Loucy (cell line): ENCODE measurements around the gene TSPAN4.

Experiments
- H2AFZ ChIP-seq: fragments of 200-600 bp; sonication (generic); 2 replicates; pipeline ENCODE4 v1.6.0; 2016; ENCODE audit warnings: antibody characterized with exemption, mild to moderate bottlenecking, low read length, moderate library complexity
- H3F3A ChIP-seq: fragments of 200-600 bp; 2 replicates; pipeline ENCODE4 v1.6.0; 2016; ENCODE audit warnings: antibody characterized with exemption, low read depth, mild to moderate bottlenecking
- H3K27me3 ChIP-seq: fragments of 200-600 bp; sonication (generic); 2 replicates; pipeline ENCODE4 v1.6.1; 2014; ENCODE audit warnings: low read length, mild to moderate bottlenecking; ENCODE audit not compliant: insufficient read depth, poor library complexity, severe bottlenecking
- H3K36me3 ChIP-seq: fragments of 200-600 bp; sonication (generic); 2 replicates; pipeline ENCODE4 v1.6.1; 2016; ENCODE audit warnings: low read length; ENCODE audit not compliant: insufficient read depth
- H3K4me1 ChIP-seq: fragments of 200-600 bp; sonication (generic); 2 replicates; pipeline ENCODE4 v1.5.1; 2014; ENCODE audit warnings: low read length, mild to moderate bottlenecking; ENCODE audit not compliant: insufficient read depth, poor library complexity, severe bottlenecking
- H3K4me2 ChIP-seq: fragments of 200-600 bp; sonication (generic); 2 replicates; pipeline ENCODE4 v1.6.0; 2014; ENCODE audit warnings: antibody characterized with exemption, low read length, low read depth, mild to moderate bottlenecking; ENCODE audit not compliant: poor library complexity, severe bottlenecking
- H3K4me3 ChIP-seq: fragments of 200-600 bp; sonication (generic); 2 replicates; pipeline ENCODE4 v1.5.1; 2014; ENCODE audit warnings: low read length, mild to moderate bottlenecking, mixed read lengths; ENCODE audit not compliant: poor library complexity, severe bottlenecking
- H3K79me2 ChIP-seq: fragments of 200-600 bp; sonication (generic); 2 replicates; pipeline ENCODE4 v1.6.1; 2014; ENCODE audit warnings: low read length; ENCODE audit not compliant: insufficient read depth
- H3K9ac ChIP-seq: fragments of 200-600 bp; sonication (generic); 2 replicates; pipeline ENCODE4 v1.6.0; 2014; ENCODE audit warnings: mild to moderate bottlenecking, low read depth, low read length, moderate library complexity; ENCODE audit not compliant: poor library complexity, severe bottlenecking
- H3K9me2 ChIP-seq: fragments of 200-600 bp; sonication (generic); replicated peaks from 2 replicates; pipeline ENCODE4 v1.6.1; 2016; ENCODE audit warnings: low read depth, low read length, mixed read lengths
- H3K9me3 ChIP-seq: fragments of 200-600 bp; sonication (generic); 2 replicates; pipeline ENCODE4 v1.6.1; 2014; ENCODE audit warnings: mild to moderate bottlenecking, antibody characterized with exemption, low read length, low read depth; ENCODE audit not compliant: insufficient read depth
- H4K20me1 ChIP-seq: fragments of 200-600 bp; sonication (generic); 2 replicates; pipeline ENCODE4 v1.6.0; 2014; ENCODE audit warnings: antibody characterized with exemption, low read length, mild to moderate bottlenecking; ENCODE audit not compliant: insufficient read depth, poor library complexity, severe bottlenecking
- EZH2phosphoT487 ChIP-seq: fragments of 200-600 bp; IDR thresholded peaks from 2 replicates; pipeline ENCODE4 v1.6.1; 2018; ENCODE audit warnings: antibody characterized with exemption, mild to moderate bottlenecking, moderate library complexity, borderline replicate concordance
- TF ChIP-seq, protein P1 (sequence below): fragments of 200-600 bp; sonication (generic); conservative IDR thresholded peaks from 2 replicates; pipeline ENCODE4 v1.5.1; 2014; ENCODE audit warnings: mild to moderate bottlenecking, antibody characterized with exemption, low read length

The TSPAN4 gene

DNA sequence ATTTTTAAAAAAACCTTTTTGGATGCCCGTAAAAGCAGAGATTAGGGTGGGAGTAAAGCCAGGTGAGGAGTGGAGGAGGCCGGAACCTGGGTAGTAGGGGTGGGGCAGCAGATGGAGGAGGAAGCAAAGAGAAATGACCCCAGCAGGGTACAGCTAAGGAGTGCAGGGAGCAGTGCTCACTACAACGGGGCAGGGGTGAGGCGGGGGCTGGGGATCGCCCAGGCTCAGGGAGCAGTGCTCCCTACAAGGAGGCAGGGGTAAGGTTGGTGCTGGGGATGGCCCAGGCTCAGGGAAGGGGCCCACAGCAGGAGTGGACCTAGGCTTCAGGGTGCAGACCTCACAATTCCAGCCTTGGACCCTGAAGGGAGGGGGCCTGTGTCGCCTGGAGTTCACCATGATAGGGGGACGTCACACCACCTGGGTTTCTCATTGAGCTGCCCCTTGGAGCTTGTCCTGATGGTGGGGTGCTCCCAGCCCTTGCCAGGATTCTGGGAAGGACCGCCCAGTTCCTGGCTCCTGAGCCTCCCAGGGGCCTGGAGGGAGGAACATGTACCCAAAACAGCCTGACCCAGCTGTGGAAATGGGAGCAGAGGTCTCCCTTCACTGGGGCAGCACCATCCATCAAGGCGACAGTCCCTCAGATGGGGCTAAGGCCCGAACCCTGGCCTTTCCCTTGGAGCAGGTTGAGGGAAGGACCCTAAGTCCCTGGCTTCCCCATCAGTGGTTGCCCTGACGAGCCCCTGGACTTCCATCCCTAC is 26.8 kb upstream of the TSPAN4 start:
- Histone ChIP-seq H3K4me3 (no peak overlapping the region), H2AFZ (no peak overlapping the region), H3K4me2 (no peak overlapping the region), H4K20me1 (peaks cover 34% of the 10 kb centered on the region), H3K9me3 (no peaks in the 10 kb centered on the region), H3K4me1 (peaks cover 22% of the 10 kb centered on the region), H3K9ac (no peak overlapping the region), H3K36me3 (peaks cover 20% of the 10 kb centered on the region; the same call in 1 of the 2 replicates), H3K9me2 (no peaks in the 10 kb centered on the region), H3K79me2 (peaks cover 35% of the 10 kb centered on the region), H3F3A (no peaks in the 10 kb centered on the region), H3K27me3 (no peaks in the 10 kb centered on the region)
- TF ChIP-seq, protein P1, sequence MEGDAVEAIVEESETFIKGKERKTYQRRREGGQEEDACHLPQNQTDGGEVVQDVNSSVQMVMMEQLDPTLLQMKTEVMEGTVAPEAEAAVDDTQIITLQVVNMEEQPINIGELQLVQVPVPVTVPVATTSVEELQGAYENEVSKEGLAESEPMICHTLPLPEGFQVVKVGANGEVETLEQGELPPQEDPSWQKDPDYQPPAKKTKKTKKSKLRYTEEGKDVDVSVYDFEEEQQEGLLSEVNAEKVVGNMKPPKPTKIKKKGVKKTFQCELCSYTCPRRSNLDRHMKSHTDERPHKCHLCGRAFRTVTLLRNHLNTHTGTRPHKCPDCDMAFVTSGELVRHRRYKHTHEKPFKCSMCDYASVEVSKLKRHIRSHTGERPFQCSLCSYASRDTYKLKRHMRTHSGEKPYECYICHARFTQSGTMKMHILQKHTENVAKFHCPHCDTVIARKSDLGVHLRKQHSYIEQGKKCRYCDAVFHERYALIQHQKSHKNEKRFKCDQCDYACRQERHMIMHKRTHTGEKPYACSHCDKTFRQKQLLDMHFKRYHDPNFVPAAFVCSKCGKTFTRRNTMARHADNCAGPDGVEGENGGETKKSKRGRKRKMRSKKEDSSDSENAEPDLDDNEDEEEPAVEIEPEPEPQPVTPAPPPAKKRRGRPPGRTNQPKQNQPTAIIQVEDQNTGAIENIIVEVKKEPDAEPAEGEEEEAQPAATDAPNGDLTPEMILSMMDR: no peak
- TF ChIP-seq EZH2phosphoT487: no peak

DNA sequence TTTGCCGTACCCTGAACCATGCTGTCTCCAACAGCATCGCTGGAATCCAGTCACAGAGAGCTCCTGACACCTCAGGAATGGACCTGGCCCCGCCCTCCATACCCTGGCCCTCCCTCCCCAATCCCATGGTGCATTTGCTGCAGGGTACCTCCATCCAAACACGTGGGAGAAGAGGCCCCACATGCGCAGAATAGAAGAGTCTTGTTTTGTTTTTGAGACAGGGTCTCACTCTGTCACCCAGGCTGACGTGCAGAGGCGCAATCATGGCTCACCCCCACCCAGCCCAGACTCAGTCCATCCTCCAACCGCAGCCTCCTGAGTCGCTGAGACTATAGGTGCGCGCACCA is 26.2 kb upstream of the TSPAN4 start:
- peaks cover 20% of the 10 kb centered on the region; the same call in 1 of the 2 replicates for H3K36me3 ChIP-seq
- H3K4me2 ChIP-seq: no peak overlapping the region
- H3K4me3 ChIP-seq: no peak overlapping the region
- no peaks in the 10 kb centered on the region for H3F3A ChIP-seq
- peaks cover 34% of the 10 kb centered on the region for H4K20me1 ChIP-seq
- H3K9ac ChIP-seq: no peak overlapping the region
- H3K9me2 ChIP-seq: no peaks in the 10 kb centered on the region
- no peaks in the 10 kb centered on the region for H3K27me3 ChIP-seq
- TF ChIP-seq EZH2phosphoT487: no peak
- no peaks in the 10 kb centered on the region for H3K9me3 ChIP-seq
- H3K4me1 ChIP-seq: peaks cover 21% of the 10 kb centered on the region
- no peak overlapping the region for H2AFZ ChIP-seq
- H3K79me2 ChIP-seq: peaks cover 35% of the 10 kb centered on the region

DNA sequence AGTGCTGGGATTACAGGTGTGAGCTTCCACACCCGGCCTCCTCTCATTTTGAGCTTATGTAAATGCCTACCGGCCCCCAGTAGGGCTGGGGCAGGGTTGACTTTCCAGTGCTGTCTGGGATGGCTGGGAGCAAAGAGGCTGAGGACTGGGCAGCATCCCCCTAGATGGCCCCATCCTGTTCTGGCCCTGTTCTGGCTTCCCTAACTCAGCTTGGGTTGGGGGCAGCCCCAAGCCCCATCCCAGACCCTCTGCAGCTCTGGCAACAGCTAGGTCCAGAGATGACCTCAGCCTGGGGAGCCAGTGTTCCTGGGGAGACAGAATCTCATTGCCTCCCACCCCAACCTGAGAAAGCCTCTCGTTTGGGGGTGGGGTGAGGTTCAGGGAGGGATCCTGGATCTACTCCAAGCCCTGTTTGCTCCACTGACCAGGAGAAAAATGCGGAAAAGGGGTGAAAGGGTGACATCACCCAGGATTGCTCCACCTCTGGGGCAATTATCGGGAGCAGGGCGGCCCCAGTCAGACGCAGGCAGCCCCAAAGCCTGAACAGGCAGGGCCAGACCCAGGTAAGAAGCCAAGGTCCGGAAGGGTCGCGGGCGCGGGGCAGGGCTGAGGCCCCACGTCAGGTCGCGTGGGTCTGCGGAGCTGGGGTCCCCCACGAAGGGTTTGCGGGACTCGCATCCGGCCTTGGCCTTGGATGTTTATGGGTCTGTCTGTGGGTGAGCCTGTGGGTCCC is 24.1 kb upstream of the TSPAN4 start, which contains the start of gene PNPLA2:
Gene PNPLA2 (plus strand): TSS at position 519 of the 733 bp plus-strand sequence. CDS start 805 bp downstream, outside the sequence.
- H4K20me1 ChIP-seq: peaks cover 27% of the 10 kb centered on the region
- H2AFZ ChIP-seq: peak within 1 kb of the TSS; percentile 42; the same call in 1 of the 2 replicates
- TF ChIP-seq, protein P1: no peak
- TF ChIP-seq EZH2phosphoT487: no peak
- H3K4me2 ChIP-seq: peak within 1 kb of the TSS; percentile 97
- peaks cover 1% of the 10 kb centered on the region; the same call in 1 of the 2 replicates for H3K36me3 ChIP-seq
- peaks cover 14% of the 10 kb centered on the region for H3K4me1 ChIP-seq
- peak within 1 kb of the TSS; percentile 81 for H3K9ac ChIP-seq
- H3K4me3 ChIP-seq: peak within 1 kb of the TSS; percentile 89
- H3K79me2 ChIP-seq: peaks cover 25% of the 10 kb centered on the region
- no peaks in the 10 kb centered on the region for H3K9me3 ChIP-seq
- H3F3A ChIP-seq: no peaks in the 10 kb centered on the region
- no peaks in the 10 kb centered on the region for H3K9me2 ChIP-seq
- no peaks in the 10 kb centered on the region for H3K27me3 ChIP-seq
